Fibroblast of lung (primary cell): ENCODE results near the gene AKR1A1.

ENCODE experiments used
- EZH2 ChIP-seq: IDR thresholded peaks from 2 replicates; pipeline ENCODE4 v1.5.1; 2012; ENCODE audit warnings: low read length, control low read depth, mild to moderate bottlenecking; ENCODE audit errors: missing control alignments
- TF ChIP-seq, protein P1 (sequence below), 2 donors: IDR thresholded peaks in 1 of 2; conservative IDR thresholded peaks in 1 of 2; 1 replicate in 1 of 2; 2 replicates in 1 of 2; pipeline ENCODE4 v1.5.1; 2011 to 2012; ENCODE audit warnings: low read length in 2 of 2, control low read depth in 1 of 2, inconsistent platforms in 1 of 2, low read depth in 1 of 2, mild to moderate bottlenecking in 1 of 2

GRCh38 chr1:45612941-45613579, 62.4 kb downstream of the AKR1A1 start:
- TF ChIP-seq, protein P1, sequence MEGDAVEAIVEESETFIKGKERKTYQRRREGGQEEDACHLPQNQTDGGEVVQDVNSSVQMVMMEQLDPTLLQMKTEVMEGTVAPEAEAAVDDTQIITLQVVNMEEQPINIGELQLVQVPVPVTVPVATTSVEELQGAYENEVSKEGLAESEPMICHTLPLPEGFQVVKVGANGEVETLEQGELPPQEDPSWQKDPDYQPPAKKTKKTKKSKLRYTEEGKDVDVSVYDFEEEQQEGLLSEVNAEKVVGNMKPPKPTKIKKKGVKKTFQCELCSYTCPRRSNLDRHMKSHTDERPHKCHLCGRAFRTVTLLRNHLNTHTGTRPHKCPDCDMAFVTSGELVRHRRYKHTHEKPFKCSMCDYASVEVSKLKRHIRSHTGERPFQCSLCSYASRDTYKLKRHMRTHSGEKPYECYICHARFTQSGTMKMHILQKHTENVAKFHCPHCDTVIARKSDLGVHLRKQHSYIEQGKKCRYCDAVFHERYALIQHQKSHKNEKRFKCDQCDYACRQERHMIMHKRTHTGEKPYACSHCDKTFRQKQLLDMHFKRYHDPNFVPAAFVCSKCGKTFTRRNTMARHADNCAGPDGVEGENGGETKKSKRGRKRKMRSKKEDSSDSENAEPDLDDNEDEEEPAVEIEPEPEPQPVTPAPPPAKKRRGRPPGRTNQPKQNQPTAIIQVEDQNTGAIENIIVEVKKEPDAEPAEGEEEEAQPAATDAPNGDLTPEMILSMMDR (conservative IDR thresholded peaks at IDR 0.05 in 1 of 2, IDR thresholded peaks at IDR 0.05 in 1 of 2; ENCODE audit: low read depth in 1 of 2, low read length in 2 of 2) = no peak
- TF ChIP-seq EZH2 = no peak
